Spleen (tissue), 11 donors: ENCODE results near the gene CFAP58. TPM values are rescaled to one million over a fixed set of nuclear protein-coding genes. Genes with fewer than 3 reads are reported as not detected.

Experiments used
- DNase-seq: peaks from one replicate; pipeline ENCODE4 v3.0.0-alpha.2; 2020
- H3K27ac ChIP-seq, 8 donors: fragments of 200-600 bp; sonication (generic) in 7 of 8; 1 replicate in 4 of 8; 2 replicates in 4 of 8; pipeline versions ENCODE4 v1.5.0 to v1.8.0; 2016 to 2021; ENCODE audit warnings: inconsistent platforms in 4 of 8, mild to moderate bottlenecking in 4 of 8, moderate library complexity in 1 of 8
- H3K27me3 ChIP-seq, 7 donors: fragments of 200-600 bp; sonication (generic) in 6 of 7; replicated peaks in 1 of 7; 1 replicate in 4 of 7; 2 replicates in 3 of 7; pipeline versions ENCODE4 v1.5.0 to v1.8.0; 2016 to 2021; ENCODE audit warnings: inconsistent platforms in 3 of 7, mild to moderate bottlenecking in 1 of 7
- H3K36me3 ChIP-seq, 6 donors: fragments of 200-600 bp; sonication (generic) in 5 of 6; 1 replicate in 4 of 6; 2 replicates in 2 of 6; pipeline versions ENCODE4 v1.5.0 to v1.8.0; 2016 to 2021; ENCODE audit warnings: inconsistent platforms in 2 of 6
- H3K4me1 ChIP-seq, 6 donors: fragments of 200-600 bp; sonication (generic) in 5 of 6; 1 replicate in 3 of 6; 2 replicates in 3 of 6; pipeline versions ENCODE4 v1.5.0 to v1.8.0; 2016 to 2021; ENCODE audit warnings: inconsistent platforms in 3 of 6
- H3K4me3 ChIP-seq, 8 donors: fragments of 200-600 bp; sonication (generic) in 7 of 8; 1 replicate in 4 of 8; 2 replicates in 4 of 8; pipeline versions ENCODE4 v1.5.0 to v1.8.0; 2016 to 2021; ENCODE audit warnings: inconsistent platforms in 4 of 8, mild to moderate bottlenecking in 4 of 8, moderate library complexity in 2 of 8
- H3K9me3 ChIP-seq, 8 donors: fragments of 200-600 bp; sonication (generic) in 7 of 8; 1 replicate in 4 of 8; 2 replicates in 4 of 8; pipeline versions ENCODE4 v1.5.0 to v1.8.0; 2016 to 2021; ENCODE audit warnings: inconsistent platforms in 4 of 8
- CTCF ChIP-seq, 11 experiments: fragments of 200-600 bp in 7 of 11; fragments of 450-650 bp in 4 of 11; sonication (generic) in 4 of 11; IDR thresholded peaks in 8 of 11; conservative IDR thresholded peaks in 3 of 11; 1 replicate in 7 of 11; 2 replicates in 4 of 11; pipeline versions ENCODE4 v1.4.0 to v1.8.0; 2016 to 2021; ENCODE audit warnings: antibody characterized with exemption in 11 of 11, inconsistent platforms in 4 of 11, mild to moderate bottlenecking in 1 of 11
- POLR2A ChIP-seq, 3 donors: fragments of 450-650 bp; IDR thresholded peaks; one replicate each; pipeline ENCODE4 v1.5.1; 2017; ENCODE audit warnings: antibody characterized with exemption in 3 of 3, mild to moderate bottlenecking in 1 of 3
- POLR2AphosphoS5 ChIP-seq, 3 donors: sonication (generic); formaldehyde crosslinking; IDR thresholded peaks; one replicate each; pipeline ENCODE4 v1.5.1; 2017; ENCODE audit warnings: antibody characterized with exemption in 3 of 3
- WGBS, 5 donors: extraction: QIAGEN DNeasy Blood & Tissue Kit in 3 of 5; methylation state at CpG; one replicate each; pipeline versions ENCODE4 v1.1.5 to v1.1.7; 2013 to 2018; 5-methylcytosine and 5-hydroxymethylcytosine counted together
- intact Hi-C: fragments of 100-400 bp; cut with DNase I; formaldehyde crosslinking; loops from one replicate; pipeline ENCODE4 v1.15.0; 2023; ENCODE audit warnings: low total_unique reads
- polyA plus RNA-seq, 3 donors: library from polyadenylated mRNA; stranded (reverse); fragments of 200-250 nt; gene quantifications; one replicate each; pipeline ENCODE4 v1.2.1, GENCODE V29; 2013
- total RNA-seq, 7 donors: library from RNA; depleted of rRNA in 3 of 7; stranded (reverse); fragments of >200 nt in 3 of 7; fragmentation: NEBNext Ultra II Directional in 4 of 7; extraction: Animal tissue kit (Norgen Biotek cat#: 25700) in 4 of 7; gene quantifications; one replicate each; pipeline versions ENCODE4 v1.1.0 to v1.2.1, GENCODE V29; 2016 to 2021
- donor health status: healthy with polysubstance abuse.
- donor health status: DM: no; HTN: no; CAD: no; lungs with moderate emphysema.
- donor health status: DM: no; HTN: no; CAD: no.
- donor health status: Bipolar disorder and iron deficiency.
- donor health status: healthy.
- donor health status: DM: no; HTN: no; CAD: no.
- donor health status: DM: yes; HTN: yes; CAD: no.

Gene CFAP58
- total and polyA plus RNA-seq, 10 donors, result 0.10 to 1.4 (median 0.42) TPM; not detected in 1

DNA sequence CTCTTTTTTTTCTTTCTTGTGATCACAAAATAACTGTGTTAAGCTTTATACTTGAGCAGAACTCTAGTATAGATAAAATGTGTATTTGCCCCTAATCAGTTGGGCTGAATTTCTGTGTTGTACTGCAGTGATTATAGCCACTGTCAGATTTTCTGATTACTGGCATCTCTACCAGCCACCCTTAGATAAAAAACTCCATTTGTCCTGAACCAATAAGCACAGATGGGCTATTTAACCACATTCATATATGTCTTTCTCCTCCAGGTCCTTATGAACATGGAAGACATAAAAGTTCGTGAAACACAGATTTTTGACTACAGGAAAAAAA is 38.3 kb downstream of the CFAP58 start:
- TF ChIP-seq POLR2A (IDR thresholded peaks at IDR 0.05) (no peak), CTCF (IDR thresholded peaks at IDR 0.05 in 8 of 11, conservative IDR thresholded peaks at IDR 0.05 in 3 of 11) (no peak), POLR2AphosphoS5 (IDR thresholded peaks at IDR 0.05) (no peak)
- intact Hi-C loops, result no loop called here
- DNase-seq, result no peak
- Histone ChIP-seq H3K4me3 (no peak overlapping the region), H3K4me1 (no peaks in the 10 kb centered on the region), H3K27ac (no peak overlapping the region), H3K27me3 (peaks cover 0 to 10% (median 0%) of the 10 kb centered on the region in 7 donors), H3K36me3 (no peaks in the 10 kb centered on the region), H3K9me3 (no peaks in the 10 kb centered on the region)
- 63 to 80% (median 70%) methylated on average over 1 of the region's 1 CpG for WGBS, 5 donors

GRCh38 chr10:104393387-104393786 is 39.8 kb downstream of the CFAP58 start:
- Histone ChIP-seq H3K4me3 (no peak overlapping the region), H3K36me3 (no peaks in the 10 kb centered on the region), H3K9me3 (no peaks in the 10 kb centered on the region), H3K27ac (no peak overlapping the region), H3K27me3 (peaks cover 0 to 10% (median 0%) of the 10 kb centered on the region in 7 donors), H3K4me1 (no peaks in the 10 kb centered on the region)
- WGBS, 5 donors, result 84 to 97% (median 89%) methylated on average over 5 of the region's 5 CpGs
- no peak for DNase-seq
- intact Hi-C loops, result no loop called here
- no peak for TF ChIP-seq POLR2AphosphoS5 (IDR thresholded peaks at IDR 0.05)
- TF ChIP-seq CTCF (IDR thresholded peaks at IDR 0.05 in 8 of 11, conservative IDR thresholded peaks at IDR 0.05 in 3 of 11), result no peak
- TF ChIP-seq POLR2A (IDR thresholded peaks at IDR 0.05), result no peak

- DNase-seq, result no peak
- intact Hi-C loops, result no loop called here
- no peaks in the 10 kb centered on the region for H3K9me3 ChIP-seq
- H3K4me1 ChIP-seq, result no peaks in the 10 kb centered on the region
- no peaks in the 10 kb centered on the region for H3K36me3 ChIP-seq
- WGBS, 5 donors, result 57 to 72% (median 68%) methylated on average over 2 of the region's 2 CpGs
- H3K27me3 ChIP-seq, result peaks cover 0 to 18% (median 0%) of the 10 kb centered on the region in 7 donors
- no peak overlapping the region for H3K27ac ChIP-seq
- H3K4me3 ChIP-seq, result no peak overlapping the region
- TF ChIP-seq POLR2A (IDR thresholded peaks at IDR 0.05), result no peak
- no peak for TF ChIP-seq CTCF (IDR thresholded peaks at IDR 0.05 in 8 of 11, conservative IDR thresholded peaks at IDR 0.05 in 3 of 11)
- TF ChIP-seq POLR2AphosphoS5 (IDR thresholded peaks at IDR 0.05), result no peak
Observed at GRCh38 chr10:104396581-104396980, 42.9 kb downstream of the CFAP58 start.

DNA sequence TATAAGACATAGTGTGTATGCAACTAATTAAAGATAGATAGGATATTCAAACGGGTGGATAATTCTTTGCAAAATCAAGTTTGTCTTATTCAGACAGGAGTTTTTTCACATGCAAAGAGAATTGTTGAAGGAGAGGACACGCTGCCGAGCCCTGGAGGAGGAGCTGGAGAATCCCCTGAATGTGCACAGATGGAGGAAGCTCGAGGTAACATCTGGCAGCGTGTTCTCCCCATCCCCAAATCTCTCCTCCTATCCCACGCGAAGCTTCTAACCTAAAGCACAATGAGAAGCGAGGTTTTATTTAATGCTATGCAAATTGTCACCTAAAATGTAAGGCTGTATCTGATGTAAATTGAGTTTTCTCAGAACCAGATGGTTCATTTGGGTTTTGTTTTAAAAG is 50.0 kb downstream of the CFAP58 start:
- Histone ChIP-seq H3K4me3 (no peak overlapping the region), H3K36me3 (no peaks in the 10 kb centered on the region), H3K27ac (no peak overlapping the region), H3K27me3 (peaks cover 0 to 20% (median 0%) of the 10 kb centered on the region in 7 donors), H3K4me1 (peaks cover 0 to 3% (median 0%) of the 10 kb centered on the region in 6 donors), H3K9me3 (no peaks in the 10 kb centered on the region)
- TF ChIP-seq CTCF (IDR thresholded peaks at IDR 0.05 in 8 of 11, conservative IDR thresholded peaks at IDR 0.05 in 3 of 11) (no peak), POLR2A (IDR thresholded peaks at IDR 0.05) (no peak), POLR2AphosphoS5 (IDR thresholded peaks at IDR 0.05) (no peak)
- intact Hi-C loops, result no loop called here
- WGBS, 5 donors, result 65 to 73% (median 72%) methylated on average over 8 of the region's 8 CpGs
- DNase-seq, result no peak
